Measurements from ENCODE around the gene SLC9A9. TPM values are rescaled to one million over a fixed set of nuclear protein-coding genes. Genes with fewer than 3 reads are reported as not detected.
"Not testable (repeated sequence)": the region's sequence is repeated elsewhere in the genome, so short reads cannot be mapped to it uniquely, and the experiment has no call there.

Gene SLC9A9
- total and polyA plus RNA-seq, 2 donors (not counting 1 experiment from before 2014, with no cell fraction given), result 14.3 to 74.0 TPM

DNA sequence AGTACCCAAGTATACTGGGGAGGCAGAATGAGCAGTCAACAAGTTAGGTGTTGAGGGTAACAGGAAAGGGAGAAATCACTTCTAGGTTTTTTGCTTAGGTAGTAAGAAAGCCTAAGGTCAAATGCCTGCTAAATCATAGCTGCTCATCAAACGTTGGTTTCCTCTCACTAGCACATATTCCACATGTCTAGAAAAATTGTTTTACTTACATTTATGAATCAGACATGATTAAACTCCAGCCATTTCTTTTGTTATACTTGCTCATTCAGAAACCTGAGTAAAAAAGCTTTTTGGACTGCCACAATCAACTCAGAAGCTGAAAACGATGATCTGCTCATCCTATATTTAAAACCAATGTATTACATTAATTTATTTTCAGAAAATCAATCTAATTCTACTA is 40.2 kb downstream of the SLC9A9 start:
- Histone ChIP-seq H3K27ac (ENCODE audit: insufficient read depth, low read length) (no peak overlapping the region), H3K27me3 (ENCODE audit: control insufficient read depth, insufficient read depth, low read length) (no peaks in the 10 kb centered on the region), H3K79me2 (ENCODE audit: control insufficient read depth, insufficient read depth, low read length) (no peaks in the 10 kb centered on the region), H3K9ac (ENCODE audit: insufficient read depth, low read length) (no peak overlapping the region), H4K20me1 (ENCODE audit: control insufficient read depth, extremely low read depth, insufficient read depth, low read length) (no peaks in the 10 kb centered on the region), H3K4me3 (replicated peaks in 1 of 4; ENCODE audit: control extremely low read depth in 1 of 4, insufficient read depth in 1 of 4, low read depth in 3 of 4, low read length in 4 of 4) (no peak overlapping the region), H3K4me1 (ENCODE audit: control insufficient read depth, extremely low read depth, insufficient read depth, low read length) (peaks cover 11% of the 10 kb centered on the region), H2AFZ (ENCODE audit: low read length) (no peak overlapping the region), H3K9me3 (ENCODE audit: control insufficient read depth, insufficient read depth, low read depth, low read length) (no peaks in the 10 kb centered on the region), H3K4me2 (ENCODE audit: extremely low read depth, insufficient read depth, low read length) (no peak overlapping the region), H3K36me3 (ENCODE audit: control insufficient read depth, insufficient read depth, low read length) (no peaks in the 10 kb centered on the region)
- TF ChIP-seq EZH2 (IDR thresholded peaks at IDR 0.05; ENCODE audit: low read length, missing control alignments) (no peak), CTCF (conservative IDR thresholded peaks at IDR 0.05 in 1 of 2, IDR thresholded peaks at IDR 0.05 in 1 of 2; ENCODE audit: low read depth in 1 of 2, low read length in 2 of 2) (no peak)
- no peak for DNase-seq (ENCODE audit: low read depth in 2 of 2)

GRCh38 chr3:143806038-143806437 is 42.2 kb downstream of the SLC9A9 start:
- Histone ChIP-seq H3K4me3 (replicated peaks in 1 of 4; ENCODE audit: control extremely low read depth in 1 of 4, insufficient read depth in 1 of 4, low read depth in 3 of 4, low read length in 4 of 4) (no peak overlapping the region), H3K4me1 (ENCODE audit: control insufficient read depth, extremely low read depth, insufficient read depth, low read length) (peaks cover 11% of the 10 kb centered on the region), H4K20me1 (ENCODE audit: control insufficient read depth, extremely low read depth, insufficient read depth, low read length) (no peaks in the 10 kb centered on the region), H3K36me3 (ENCODE audit: control insufficient read depth, insufficient read depth, low read length) (no peaks in the 10 kb centered on the region), H3K27me3 (ENCODE audit: control insufficient read depth, insufficient read depth, low read length) (no peaks in the 10 kb centered on the region), H3K27ac (ENCODE audit: insufficient read depth, low read length) (no peak overlapping the region), H2AFZ (ENCODE audit: low read length) (no peak overlapping the region), H3K9ac (ENCODE audit: insufficient read depth, low read length) (no peak overlapping the region), H3K4me2 (ENCODE audit: extremely low read depth, insufficient read depth, low read length) (no peak overlapping the region), H3K79me2 (ENCODE audit: control insufficient read depth, insufficient read depth, low read length) (no peaks in the 10 kb centered on the region), H3K9me3 (ENCODE audit: control insufficient read depth, insufficient read depth, low read depth, low read length) (no peaks in the 10 kb centered on the region)
- no peak for DNase-seq (ENCODE audit: low read depth in 2 of 2)
- TF ChIP-seq CTCF (conservative IDR thresholded peaks at IDR 0.05 in 1 of 2, IDR thresholded peaks at IDR 0.05 in 1 of 2; ENCODE audit: low read depth in 1 of 2, low read length in 2 of 2) (no peak), EZH2 (IDR thresholded peaks at IDR 0.05; ENCODE audit: low read length, missing control alignments) (no peak)

DNA sequence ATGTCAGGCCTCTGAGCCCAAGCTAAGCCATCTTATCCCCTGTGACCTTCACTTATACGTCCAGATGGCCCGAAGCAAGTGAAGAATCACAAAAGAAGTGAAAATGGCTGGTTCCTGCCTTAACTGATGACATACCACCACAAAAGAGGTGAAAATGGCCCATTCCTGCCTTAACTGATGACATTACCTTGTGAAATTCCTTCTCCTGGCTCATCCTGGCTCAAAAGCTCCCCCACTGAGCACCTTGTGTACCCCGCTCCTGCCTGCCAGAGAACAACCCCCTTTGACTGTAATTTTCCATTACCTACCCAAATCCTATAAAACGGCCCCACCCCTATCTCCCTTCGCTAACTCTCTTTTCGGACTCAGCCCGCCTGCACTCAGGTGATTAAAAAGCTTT is 42.8 kb downstream of the SLC9A9 start:
- H2AFZ ChIP-seq (ENCODE audit: low read length); DNase-seq (ENCODE audit: low read depth in 2 of 2): not testable (repeated sequence)

GRCh38 chr3:143801046-143801445 is 47.2 kb downstream of the SLC9A9 start:
- not testable (repeated sequence) for H3K79me2 ChIP-seq (ENCODE audit: control insufficient read depth, insufficient read depth, low read length); H3K9ac ChIP-seq (ENCODE audit: insufficient read depth, low read length); H3K36me3 ChIP-seq (ENCODE audit: control insufficient read depth, insufficient read depth, low read length); H3K4me1 ChIP-seq (ENCODE audit: control insufficient read depth, extremely low read depth, insufficient read depth, low read length); H3K4me2 ChIP-seq (ENCODE audit: extremely low read depth, insufficient read depth, low read length); H3K27me3 ChIP-seq (ENCODE audit: control insufficient read depth, insufficient read depth, low read length); H3K9me3 ChIP-seq (ENCODE audit: control insufficient read depth, insufficient read depth, low read depth, low read length); H2AFZ ChIP-seq (ENCODE audit: low read length); H3K4me3 ChIP-seq (replicated peaks in 1 of 4; ENCODE audit: control extremely low read depth in 1 of 4, insufficient read depth in 1 of 4, low read depth in 3 of 4, low read length in 4 of 4); H3K27ac ChIP-seq (ENCODE audit: insufficient read depth, low read length); H4K20me1 ChIP-seq (ENCODE audit: control insufficient read depth, extremely low read depth, insufficient read depth, low read length)
- peak in 1 of 2 donors; percentile 58 for DNase-seq (ENCODE audit: low read depth in 2 of 2)

More for the DNA sequence above, 42.8 kb downstream of the SLC9A9 start:
- not testable (repeated sequence) for H3K9ac ChIP-seq (ENCODE audit: insufficient read depth, low read length); H3K4me2 ChIP-seq (ENCODE audit: extremely low read depth, insufficient read depth, low read length); H3K9me3 ChIP-seq (ENCODE audit: control insufficient read depth, insufficient read depth, low read depth, low read length); H3K27me3 ChIP-seq (ENCODE audit: control insufficient read depth, insufficient read depth, low read length); H3K4me3 ChIP-seq (replicated peaks in 1 of 4; ENCODE audit: control extremely low read depth in 1 of 4, insufficient read depth in 1 of 4, low read depth in 3 of 4, low read length in 4 of 4); H3K79me2 ChIP-seq (ENCODE audit: control insufficient read depth, insufficient read depth, low read length); H3K27ac ChIP-seq (ENCODE audit: insufficient read depth, low read length); H4K20me1 ChIP-seq (ENCODE audit: control insufficient read depth, extremely low read depth, insufficient read depth, low read length); H3K36me3 ChIP-seq (ENCODE audit: control insufficient read depth, insufficient read depth, low read length)
- H3K4me1 ChIP-seq (ENCODE audit: control insufficient read depth, extremely low read depth, insufficient read depth, low read length), result peaks cover 11% of the 10 kb centered on the region

GRCh38 chr3:143798151-143798550 is 50.1 kb downstream of the SLC9A9 start:
- H3K36me3 ChIP-seq (ENCODE audit: control insufficient read depth, insufficient read depth, low read length); H3K9ac ChIP-seq (ENCODE audit: insufficient read depth, low read length); H3K4me2 ChIP-seq (ENCODE audit: extremely low read depth, insufficient read depth, low read length); H3K27ac ChIP-seq (ENCODE audit: insufficient read depth, low read length); H3K27me3 ChIP-seq (ENCODE audit: control insufficient read depth, insufficient read depth, low read length); H3K79me2 ChIP-seq (ENCODE audit: control insufficient read depth, insufficient read depth, low read length); H2AFZ ChIP-seq (ENCODE audit: low read length); H3K4me1 ChIP-seq (ENCODE audit: control insufficient read depth, extremely low read depth, insufficient read depth, low read length); DNase-seq (ENCODE audit: low read depth in 2 of 2); H3K9me3 ChIP-seq (ENCODE audit: control insufficient read depth, insufficient read depth, low read depth, low read length); H4K20me1 ChIP-seq (ENCODE audit: control insufficient read depth, extremely low read depth, insufficient read depth, low read length); H3K4me3 ChIP-seq (replicated peaks in 1 of 4; ENCODE audit: control extremely low read depth in 1 of 4, insufficient read depth in 1 of 4, low read depth in 3 of 4, low read length in 4 of 4): not testable (repeated sequence)

Data from fibroblast of lung (primary cell).